Measurements from ENCODE around the gene AAK1.

The AAK1 gene

GRCh38 chr2:69525261-69525660 lies 118.3 kb downstream of the AAK1 start:
- no peak for DNase-seq

GRCh38 chr2:69524799-69525198 lies 118.7 kb downstream of the AAK1 start:
- DNase-seq = no peak

- no peak for DNase-seq
These were observed 121.8 kb downstream of the AAK1 start for GRCh38 chr2:69521747-69522146.

- DNase-seq = no peak
These were observed 124.7 kb downstream of the AAK1 start for GRCh38 chr2:69518841-69519240.

- DNase-seq = no peak
These were observed 126.1 kb downstream of the AAK1 start for GRCh38 chr2:69517410-69517809.

- DNase-seq = no peak
These were observed 128.7 kb downstream of the AAK1 start for GRCh38 chr2:69514819-69515218.

- DNase-seq = peak; percentile 8
These were observed 129.1 kb downstream of the AAK1 start for GRCh38 chr2:69514406-69514805.

- no peak for DNase-seq
These were observed 131.1 kb downstream of the AAK1 start for GRCh38 chr2:69512446-69512845.

- DNase-seq = no peak
These were observed 133.3 kb downstream of the AAK1 start for GRCh38 chr2:69510204-69510603.

- DNase-seq = no peak
These were observed 133.8 kb downstream of the AAK1 start for GRCh38 chr2:69509750-69510140.

GRCh38 chr2:69509011-69509749 lies 134.4 kb downstream of the AAK1 start:
- no peak for DNase-seq

GRCh38 chr2:69505710-69506109 lies 137.8 kb downstream of the AAK1 start:
- no peak for DNase-seq

GRCh38 chr2:69501301-69501700 lies 142.2 kb downstream of the AAK1 start:
- no peak for DNase-seq

GRCh38 chr2:69499966-69500365 lies 143.6 kb downstream of the AAK1 start:
- DNase-seq = no peak

- no peak for DNase-seq
These were observed 144.3 kb downstream of the AAK1 start for GRCh38 chr2:69499242-69499641.

GRCh38 chr2:69495861-69496260 lies 147.7 kb downstream of the AAK1 start:
- no peak for DNase-seq

GRCh38 chr2:69495008-69495407 lies 148.5 kb downstream of the AAK1 start:
- no peak for DNase-seq

GRCh38 chr2:69494126-69494525 lies 149.4 kb downstream of the AAK1 start:
- DNase-seq = no peak

- DNase-seq = no peak
These were observed 150.3 kb downstream of the AAK1 start for GRCh38 chr2:69493268-69493667.

- DNase-seq = no peak
These were observed 151.7 kb downstream of the AAK1 start for GRCh38 chr2:69491864-69492263.

- DNase-seq = no peak
These were observed 153.1 kb downstream of the AAK1 start for GRCh38 chr2:69490486-69490885.

GRCh38 chr2:69489793-69490192 lies 153.7 kb downstream of the AAK1 start:
- DNase-seq = no peak

GRCh38 chr2:69483696-69484095 lies 159.8 kb downstream of the AAK1 start:
- no peak for DNase-seq

GRCh38 chr2:69483024-69483423 lies 160.5 kb downstream of the AAK1 start:
- no peak for DNase-seq

GRCh38 chr2:69482471-69482870 lies 161.1 kb downstream of the AAK1 start:
- peak; percentile 17 for DNase-seq

Measured in retina (tissue), 1 donor.